NCI-H526 treated with DMSO at 0.1 percent for 48 hours (cell line): ENCODE measurements around the gene SCN2A.
A peak's percentile ranks its signal among the peaks of the same experiment; 100 is the strongest.

Experiments
- DNase-seq: peaks from one replicate; lab custom pipeline; 2025; lab: John Stamatoyannopoulos, UW

Gene SCN2A

DNA sequence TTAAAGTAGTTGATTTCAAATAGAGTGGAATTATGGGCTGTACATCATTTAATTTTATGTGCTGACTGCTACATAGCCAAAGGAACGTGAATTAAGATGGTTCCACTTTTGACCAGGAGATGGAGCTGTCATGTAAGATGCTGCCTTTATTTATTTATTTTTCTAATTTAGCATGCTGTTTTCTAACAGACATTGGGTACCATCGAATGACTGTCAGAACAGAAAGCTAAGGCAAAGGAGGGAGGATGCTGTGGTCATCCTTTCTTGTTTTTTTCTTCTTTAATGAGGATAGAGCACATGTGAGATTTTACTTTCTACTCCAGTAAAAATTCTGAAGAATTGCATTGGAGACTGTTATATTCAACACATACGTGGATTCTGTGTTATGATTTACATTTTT is at the start of gene SCN2A:
SCN2A (plus strand) TSS at position 185 of the 400 bp plus-strand sequence. CDS start 56,410 bp downstream, outside the sequence.
- peak; percentile 34 for DNase-seq

DNA sequence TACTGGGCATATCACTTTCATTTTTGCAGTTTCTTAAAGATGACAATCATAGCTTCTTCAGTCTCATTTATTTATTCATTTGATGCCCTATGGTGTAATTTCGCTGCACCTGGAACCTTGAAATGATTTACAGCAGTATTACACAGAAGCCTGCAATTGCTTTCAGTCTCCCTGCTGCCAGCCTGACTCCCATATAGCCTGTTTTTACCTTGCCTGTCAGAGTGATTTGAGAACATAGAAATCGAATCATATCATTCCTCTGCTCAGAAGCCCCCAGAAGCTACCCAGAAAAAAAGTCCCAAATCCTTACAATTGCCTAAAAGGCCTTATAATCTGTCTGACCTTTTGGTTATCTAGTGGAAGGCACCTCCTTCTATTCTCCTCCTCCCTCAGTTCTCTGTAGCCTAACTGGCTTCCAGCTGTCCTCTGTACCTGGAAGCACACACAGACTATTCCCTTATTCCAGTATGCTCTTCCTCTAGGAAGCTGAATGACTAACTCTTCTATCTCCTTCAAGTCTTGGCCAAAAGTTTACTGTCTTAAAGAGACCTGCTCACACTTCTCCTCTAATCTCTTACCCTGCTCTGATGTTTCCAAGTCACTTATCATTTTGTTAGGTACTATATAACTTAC is 48.0 kb upstream of the SCN2A start:
- peak; percentile 64 for DNase-seq

DNA sequence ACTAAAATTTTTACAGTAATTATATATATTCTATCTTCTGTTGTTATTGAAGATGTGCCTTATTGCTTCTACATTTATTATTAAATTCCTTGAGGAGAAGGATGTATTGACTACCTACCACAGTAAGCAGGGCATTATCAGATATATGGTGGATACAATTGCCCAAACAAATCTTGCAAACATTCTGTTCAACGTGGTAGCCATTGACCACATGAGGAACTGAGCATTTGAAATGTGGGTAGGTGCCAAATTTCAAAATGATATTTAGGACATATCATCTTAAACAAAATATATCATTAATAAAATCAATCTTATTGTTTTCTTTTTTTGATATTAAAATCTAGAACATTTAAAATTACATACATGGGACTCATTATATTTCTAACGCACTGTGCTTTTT is 46.5 kb upstream of the SCN2A start:
- no peak for DNase-seq

DNA sequence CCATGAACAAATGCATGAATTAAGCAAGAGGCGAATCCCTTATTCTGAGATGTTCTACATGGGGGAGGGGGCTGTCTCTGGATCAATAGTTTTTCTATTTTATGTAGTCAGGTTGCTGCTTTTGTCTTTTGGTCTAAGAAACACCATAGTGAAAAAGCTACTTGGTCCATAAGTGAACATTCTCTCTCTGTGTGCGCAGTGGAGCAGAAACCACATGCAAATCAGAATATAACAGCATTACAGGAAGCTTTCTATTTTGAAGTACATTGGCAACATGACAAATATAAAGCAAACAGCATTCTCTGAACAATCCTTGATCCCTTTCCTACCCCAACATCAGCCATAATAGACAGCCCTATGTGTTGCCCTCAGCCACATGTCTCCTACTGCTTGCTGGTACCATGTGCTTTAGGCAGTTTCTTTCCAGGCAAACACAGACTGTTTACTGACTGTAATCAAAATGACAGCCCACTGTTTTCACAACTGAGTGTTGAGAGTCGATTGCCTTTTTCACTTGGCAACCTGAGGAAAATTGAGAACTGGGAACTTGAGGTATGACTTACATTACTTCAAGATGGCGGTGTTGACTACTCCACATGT is 45.9 kb upstream of the SCN2A start:
- peak; percentile 97 for DNase-seq

DNA sequence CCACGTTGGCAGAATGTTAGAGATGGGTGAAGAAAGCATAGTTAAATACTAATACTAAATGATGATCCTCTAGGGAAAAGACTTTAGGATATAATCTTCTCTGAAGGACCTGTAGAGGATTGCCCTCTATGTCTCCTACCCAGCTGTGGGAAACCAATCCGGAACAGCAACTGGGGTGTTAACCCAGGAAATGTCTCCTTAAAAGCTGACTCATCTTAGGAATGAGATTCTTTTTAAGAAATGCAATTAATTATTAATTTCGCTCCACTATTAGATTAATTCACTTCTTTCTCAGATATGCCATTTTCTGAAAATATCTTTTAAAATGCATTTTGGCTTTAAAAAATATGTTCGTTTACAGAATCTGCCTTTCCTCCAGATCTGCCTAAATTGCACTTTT is 42.8 kb upstream of the SCN2A start:
- DNase-seq = no peak

DNA sequence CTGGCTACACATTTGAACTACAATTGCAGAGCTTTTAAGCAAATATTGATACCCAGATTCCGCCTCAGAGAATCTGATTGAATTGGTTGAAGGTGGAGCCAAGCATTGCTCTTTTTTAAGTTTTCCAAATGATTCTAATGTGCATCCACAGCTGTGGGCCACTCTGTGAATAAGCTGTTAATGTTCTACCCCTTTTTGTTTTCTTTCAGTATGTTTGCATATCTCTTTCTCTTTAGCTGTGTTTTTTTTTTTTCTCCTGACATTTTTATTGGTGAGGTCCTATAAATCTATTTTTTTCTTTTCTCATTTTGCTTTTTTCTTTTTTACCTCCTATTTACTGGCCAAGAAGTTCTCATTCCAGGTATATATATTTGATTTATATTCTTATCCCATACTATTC is 41.9 kb upstream of the SCN2A start:
- DNase-seq = no peak

DNA sequence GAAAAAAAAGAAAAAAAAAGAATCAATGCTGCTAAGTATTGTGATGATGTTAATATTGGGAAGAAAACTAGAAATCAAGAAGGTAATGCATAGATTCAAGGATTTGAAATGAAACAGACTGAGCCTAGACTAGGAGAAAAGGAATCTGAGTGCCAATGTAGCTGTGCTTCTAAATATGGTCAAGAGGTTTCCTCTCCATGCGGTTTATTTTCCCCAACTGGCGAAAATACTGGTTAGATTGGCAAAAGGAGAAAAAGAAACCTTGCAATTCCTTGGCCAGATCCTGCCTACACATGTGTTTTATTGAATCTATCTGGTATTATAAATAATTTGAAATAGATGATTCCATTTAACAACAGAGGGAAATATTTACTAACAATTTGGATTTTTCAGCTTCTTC is 41.0 kb upstream of the SCN2A start:
- DNase-seq = no peak

DNA sequence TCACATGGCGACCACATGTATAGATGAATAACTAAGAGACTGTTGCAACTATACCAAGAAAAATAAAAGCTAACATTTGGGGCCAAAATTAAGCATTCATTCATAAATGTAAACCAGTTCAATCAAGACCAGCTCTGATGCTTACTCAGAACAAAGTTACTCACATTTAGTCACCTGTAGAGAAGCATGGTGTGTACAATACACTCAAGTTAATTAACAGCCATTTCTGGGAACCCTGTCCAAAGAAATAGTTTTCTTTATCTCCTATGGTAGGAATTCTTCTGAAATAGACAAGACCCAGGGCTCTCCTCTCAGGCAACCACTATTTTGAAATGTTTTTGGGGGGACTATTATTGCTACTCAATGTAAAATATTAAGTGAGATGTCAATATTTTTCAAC is 37.0 kb upstream of the SCN2A start:
- DNase-seq = no peak

DNA sequence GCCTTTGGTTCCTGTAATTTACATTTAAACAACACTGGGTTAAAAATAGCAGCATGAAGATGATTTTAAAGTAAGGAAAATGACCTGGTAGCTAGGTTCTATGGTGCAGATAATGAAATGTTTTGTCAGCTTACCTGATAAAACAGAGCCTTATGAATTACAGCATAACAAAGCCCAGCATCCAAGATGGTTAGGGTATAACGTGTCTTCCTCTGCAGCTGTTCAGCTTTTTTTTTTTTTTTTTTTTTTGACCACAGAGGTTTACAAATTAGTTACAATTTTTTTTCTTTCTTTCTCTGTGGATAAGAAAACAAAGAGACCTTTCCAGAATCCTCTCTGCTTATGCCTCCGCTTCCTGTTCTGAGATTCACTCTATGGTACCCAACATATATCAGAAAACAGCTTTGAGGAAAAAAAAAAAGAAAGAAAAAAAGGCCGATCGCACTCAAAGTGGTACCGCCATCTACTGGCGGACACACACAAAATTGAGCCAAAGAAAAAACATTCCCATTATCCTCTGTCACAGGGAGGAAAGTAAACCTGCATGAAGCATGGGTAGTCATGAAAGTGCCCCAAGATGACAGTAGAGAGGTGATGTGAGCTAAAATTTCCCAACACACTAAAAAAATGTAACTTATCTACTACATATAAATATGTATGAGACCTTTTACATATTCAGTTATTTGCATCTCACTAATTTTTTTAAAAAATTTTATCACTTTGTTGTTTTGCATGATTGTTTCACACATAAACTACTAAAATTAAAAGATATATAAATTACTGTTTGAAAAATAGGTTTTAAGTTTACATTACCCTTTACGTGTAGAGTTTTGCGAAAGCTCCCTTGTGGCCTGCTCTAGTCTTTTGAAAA is 35.3 kb upstream of the SCN2A start, which contains the start of gene SCN3A:
SCN3A (minus strand) TSS at position 362 of the 871 bp plus-strand sequence. CDS start 27,656 bp downstream, outside the sequence.
- peak; percentile 80 for DNase-seq

DNA sequence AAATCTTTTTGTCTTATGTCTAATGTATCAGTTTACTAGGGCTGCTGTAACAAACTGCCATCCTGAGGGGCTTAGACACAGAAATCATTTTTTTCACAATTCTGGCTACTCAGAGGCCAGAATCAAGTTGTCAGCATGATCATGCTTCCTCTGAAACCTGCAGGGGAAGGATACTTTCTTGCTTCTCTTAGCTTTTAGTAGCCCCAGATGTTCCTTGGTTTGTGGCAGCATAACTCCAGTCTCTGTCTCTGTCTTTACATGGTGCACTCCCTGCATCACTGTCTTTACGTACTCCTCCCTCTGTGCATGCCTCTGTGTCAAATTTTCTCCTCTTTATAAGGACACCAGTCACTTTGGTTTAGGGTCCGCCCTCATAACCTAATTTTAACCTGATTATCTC is 33.3 kb upstream of the SCN2A start:
- DNase-seq = no peak

DNA sequence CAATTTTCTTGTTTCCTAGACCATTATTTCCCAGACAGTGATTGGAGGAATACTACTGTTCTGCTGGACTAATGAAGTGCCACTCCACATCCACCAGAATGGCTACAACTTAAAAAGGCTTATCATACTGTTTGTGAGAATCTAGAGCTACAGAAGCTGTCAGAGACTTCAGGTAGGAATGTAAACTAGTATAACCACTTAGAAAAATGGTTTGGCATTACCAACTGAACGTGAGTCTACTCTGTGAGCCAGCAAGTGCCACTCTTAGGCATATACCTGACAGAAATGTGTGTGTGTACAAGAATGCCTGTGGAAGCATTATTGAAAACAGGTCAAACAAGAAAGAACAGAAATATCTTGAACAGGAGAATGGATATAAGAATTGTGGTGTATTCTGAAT is 31.1 kb upstream of the SCN2A start:
- no peak for DNase-seq

DNA sequence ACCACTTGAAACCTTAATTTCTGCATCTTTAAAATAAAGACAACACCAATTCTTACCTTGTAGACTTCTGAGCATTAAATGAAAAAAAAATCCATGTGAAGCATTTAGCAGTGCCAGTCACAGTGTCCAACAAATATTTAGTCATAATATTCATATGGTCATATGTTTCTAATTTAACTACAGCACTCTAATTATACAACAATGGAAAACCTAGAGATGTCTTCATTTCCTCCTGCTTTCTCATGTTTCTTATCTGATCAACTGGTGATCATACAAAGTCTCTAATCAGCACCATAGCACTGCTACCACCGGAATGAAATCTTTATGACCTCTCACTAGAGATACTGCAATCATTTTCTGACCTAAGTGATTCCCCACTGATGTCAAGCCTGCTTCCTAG is 25.1 kb upstream of the SCN2A start:
- no peak for DNase-seq

DNA sequence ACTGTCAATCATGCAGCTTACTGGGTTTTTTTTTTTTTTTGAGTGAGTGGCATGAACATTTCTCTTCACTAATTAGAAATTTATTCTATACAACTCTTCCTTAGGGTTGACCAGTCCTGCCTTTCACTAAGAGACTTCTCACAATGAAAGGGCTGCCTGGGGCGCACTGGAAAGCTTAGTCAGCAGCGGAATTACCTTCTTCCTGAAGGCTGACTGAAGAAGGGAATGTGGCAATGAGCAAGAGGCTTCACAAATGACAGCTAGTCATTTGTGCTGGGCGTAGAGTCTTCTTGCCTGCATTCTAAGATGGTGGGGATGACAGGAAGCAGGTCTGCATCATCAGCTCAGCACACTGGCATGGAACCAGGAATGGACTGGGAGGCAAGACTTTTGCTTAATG is 19.7 kb upstream of the SCN2A start:
- no peak for DNase-seq

DNA sequence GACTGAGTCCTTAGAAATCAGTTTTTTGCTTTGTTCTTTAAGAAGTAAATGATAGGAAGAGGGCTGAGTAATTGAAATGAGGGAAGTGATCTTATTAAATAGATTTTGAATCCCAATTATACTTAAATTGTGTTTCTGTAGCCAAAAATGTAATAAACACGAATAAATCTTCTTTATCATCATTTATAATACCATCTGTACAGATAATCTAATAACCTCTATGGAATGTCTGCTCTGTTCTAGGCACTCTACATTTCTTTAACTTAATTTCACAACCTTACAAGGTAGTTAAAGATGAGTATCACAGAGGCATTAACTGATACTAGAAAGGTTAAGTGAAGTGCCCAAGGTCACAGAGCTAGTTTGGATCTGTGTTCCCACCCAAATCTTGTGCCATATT is 14.3 kb upstream of the SCN2A start:
- DNase-seq = no peak

DNA sequence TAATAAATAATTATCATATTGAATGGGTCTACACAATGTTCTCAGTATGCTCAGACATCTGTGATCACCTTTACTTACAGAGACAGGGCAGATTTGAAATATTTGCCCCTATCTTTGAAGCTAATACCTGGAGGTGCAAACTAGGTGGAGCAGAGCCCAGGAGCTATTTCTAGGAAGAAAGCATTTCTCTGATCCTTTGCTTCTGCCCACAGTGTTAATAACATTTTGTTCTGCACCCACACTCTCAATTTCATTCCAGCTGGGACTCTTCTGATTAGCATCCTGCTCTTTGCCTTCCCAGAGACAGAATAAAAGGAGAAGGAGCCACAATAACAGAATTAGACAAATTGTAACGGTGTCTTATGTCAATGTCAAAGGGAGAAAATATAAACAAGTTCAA is 11.6 kb upstream of the SCN2A start:
- no peak for DNase-seq

DNA sequence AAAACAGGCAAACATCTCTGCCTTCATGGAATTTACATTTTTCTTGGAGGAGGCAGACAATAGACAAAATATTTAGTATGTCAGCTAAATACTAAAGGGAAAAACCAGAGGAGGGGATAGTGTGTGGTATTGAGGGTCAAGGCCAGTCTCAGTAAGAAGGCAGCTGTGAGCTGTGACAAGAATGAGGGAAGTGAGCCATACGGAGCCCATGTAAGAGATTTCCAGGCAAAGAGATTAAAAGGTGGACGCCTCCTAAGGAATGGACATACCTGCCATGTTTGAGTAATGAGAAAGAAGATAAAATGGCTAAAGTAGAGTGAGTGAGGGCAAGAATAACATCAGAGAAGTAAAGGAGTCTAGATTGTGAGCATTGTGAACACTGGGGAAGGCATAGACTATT is 2.2 kb upstream of the SCN2A start:
- DNase-seq = no peak

DNA sequence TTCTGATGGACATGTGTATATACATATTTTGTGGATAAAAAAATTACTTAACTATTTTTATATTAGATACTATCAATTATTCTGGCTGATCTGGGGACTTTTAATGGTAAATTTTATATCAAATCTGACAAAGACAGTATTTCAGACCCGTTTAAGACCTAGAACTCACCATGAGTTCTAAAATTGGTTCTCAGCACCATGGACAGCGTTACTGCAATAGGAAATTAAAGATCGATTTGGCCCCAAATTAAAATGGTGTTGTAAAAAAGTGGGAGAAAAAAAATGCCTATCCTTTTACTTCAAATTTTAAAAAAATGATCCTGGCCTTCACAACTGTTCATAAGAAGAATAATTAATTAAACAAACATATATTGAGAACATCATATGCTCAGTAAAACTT is 919 bp upstream of the SCN2A start:
- DNase-seq = no peak

DNA sequence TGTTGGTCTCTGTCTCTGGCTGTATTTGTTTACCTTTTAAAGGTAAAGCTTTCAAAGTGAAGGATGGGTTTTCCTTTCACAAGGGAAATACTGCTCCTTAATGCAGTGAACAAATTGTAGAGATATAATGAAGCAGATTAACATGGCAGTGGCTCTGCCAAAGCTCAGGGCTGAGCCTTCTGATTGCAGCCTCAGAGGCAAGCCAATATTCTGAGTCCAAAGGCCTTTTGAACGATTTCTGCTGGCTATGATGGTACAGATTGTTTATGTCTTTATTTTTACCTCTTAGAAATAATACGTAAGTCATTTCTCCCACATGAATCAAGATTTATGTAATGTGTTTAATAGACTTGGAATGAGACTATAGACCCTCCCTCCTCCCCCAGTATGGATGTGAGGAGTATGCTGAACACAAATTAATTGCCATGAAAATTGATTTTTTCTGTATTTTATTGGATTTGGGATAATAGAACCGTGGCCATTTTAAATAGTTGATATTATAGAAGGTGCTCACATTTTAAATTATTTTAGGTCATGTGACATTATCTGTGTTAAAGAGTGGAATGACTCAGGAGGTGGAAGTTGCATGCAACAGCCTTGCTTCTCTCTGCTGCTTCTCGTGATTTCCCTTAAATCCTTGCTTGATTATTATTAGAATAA is 772 bp downstream of the SCN2A start:
- DNase-seq = no peak

DNA sequence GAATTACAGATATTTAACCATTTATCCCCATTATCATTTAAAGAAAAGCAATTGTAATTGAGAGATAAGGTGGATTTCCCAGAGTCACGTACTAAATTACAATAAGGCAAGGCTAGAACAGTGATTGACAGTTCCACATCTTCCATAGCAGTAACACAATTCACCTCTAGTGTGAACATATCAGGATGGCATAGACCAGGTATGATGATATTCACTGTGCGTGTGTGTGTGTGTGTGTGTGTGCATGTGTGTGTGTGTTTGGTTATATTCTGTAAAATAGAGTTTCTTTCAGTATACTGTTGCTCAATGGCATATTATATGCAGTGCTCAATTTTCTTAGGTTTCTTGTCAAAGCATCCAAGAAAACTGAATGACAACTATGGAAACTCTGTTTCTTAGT is 1.7 kb downstream of the SCN2A start:
- no peak for DNase-seq

DNA sequence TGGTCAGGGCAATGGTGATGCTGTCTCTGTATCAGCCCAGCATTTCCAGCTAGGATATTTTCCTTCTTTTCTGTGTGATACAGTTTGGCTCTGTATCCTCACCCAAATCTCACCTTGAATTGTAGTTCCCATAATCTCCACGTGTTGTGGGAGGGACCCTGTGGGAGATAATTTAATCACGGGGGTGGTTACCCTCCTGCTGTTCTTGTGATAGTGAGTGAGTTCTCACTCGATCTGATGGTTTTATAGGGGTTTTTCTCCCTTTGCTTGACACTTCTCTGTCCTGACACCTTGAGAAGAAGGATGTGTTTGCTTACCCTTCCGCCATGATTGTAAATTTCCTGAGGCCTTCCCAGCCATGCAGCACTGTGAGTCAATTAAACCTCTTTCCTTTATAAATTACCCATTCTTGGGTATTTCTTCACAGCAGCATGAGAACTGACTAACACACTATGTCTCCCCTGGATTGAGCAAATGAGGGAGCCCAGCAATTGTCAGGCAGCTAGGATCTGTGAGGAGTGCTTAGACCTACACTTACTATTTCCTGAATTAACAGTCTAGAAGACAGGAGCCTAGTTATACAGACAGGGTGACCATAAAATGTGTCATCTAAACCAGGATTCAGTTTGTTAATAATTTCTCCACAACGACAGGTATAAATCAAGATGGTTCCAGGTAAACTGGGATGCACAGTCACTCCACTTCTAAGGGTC is 6.0 kb downstream of the SCN2A start:
- no peak for DNase-seq

DNA sequence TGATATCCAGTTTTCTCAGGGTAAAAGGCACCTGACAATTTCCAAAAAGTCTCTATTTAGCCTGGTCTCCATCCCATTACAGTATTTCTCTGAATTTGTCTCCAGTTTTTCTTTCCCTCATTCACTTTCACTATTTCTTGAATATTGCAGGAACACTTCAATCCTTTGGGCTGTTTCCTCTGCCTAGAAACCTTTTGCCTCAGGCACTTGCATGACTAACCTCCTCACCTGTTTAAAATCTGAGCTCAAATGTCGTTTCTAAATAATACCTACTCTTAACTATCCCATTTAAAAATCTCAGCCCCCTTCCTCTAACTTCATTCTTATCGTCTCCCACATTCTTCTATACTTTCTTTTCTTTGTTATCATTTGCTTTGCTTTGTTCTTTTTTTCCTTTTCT is 9.0 kb downstream of the SCN2A start:
- no peak for DNase-seq

DNA sequence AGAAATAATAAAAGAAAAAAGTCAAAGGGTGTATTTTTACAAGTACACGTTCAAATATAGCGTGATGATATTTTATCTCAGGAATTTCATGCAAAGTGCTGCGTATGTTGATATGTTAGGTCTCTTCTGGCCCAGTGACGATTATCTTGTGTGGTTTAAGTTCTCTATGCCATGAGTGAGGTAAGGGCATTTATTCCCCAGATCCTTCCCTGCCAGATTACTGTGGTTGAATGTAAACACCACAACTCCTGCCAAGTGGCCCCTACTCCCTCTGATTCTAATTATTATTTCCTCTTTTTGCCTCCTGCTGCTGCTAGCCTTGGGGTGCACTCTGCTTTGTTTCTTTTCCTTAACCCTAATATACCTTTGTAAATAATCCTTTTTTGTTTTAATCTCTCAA is 12.2 kb downstream of the SCN2A start:
- DNase-seq = no peak
